KMS-11 (cell line): ENCODE measurements around the gene DRAM2.

Source experiments
- H2AFZ ChIP-seq: fragments of 200-600 bp; sonication (generic); 2 replicates; pipeline ENCODE4 v1.6.1; 2016; ENCODE audit warnings: antibody characterized with exemption, mixed run types, low read depth
- H3K27ac ChIP-seq: fragments of 200-600 bp; sonication (generic); 2 replicates; pipeline ENCODE4 v1.6.1; 2016; ENCODE audit warnings: mild to moderate bottlenecking, mixed run types
- H3K27me3 ChIP-seq: fragments of 200-600 bp; sonication (generic); 2 replicates; pipeline ENCODE4 v1.6.1; 2017; ENCODE audit warnings: mild to moderate bottlenecking, low read depth, mixed run types, moderate library complexity; ENCODE audit not compliant: insufficient read depth
- H3K36me3 ChIP-seq: fragments of 200-600 bp; sonication (generic); 2 replicates; pipeline ENCODE4 v1.6.1; 2017; ENCODE audit warnings: mild to moderate bottlenecking, mixed run types; ENCODE audit not compliant: insufficient read depth
- H3K4me1 ChIP-seq: fragments of 200-600 bp; sonication (generic); 2 replicates; pipeline ENCODE4 v1.6.1; 2016; ENCODE audit warnings: mild to moderate bottlenecking, low read depth, mixed run types; ENCODE audit not compliant: poor library complexity, severe bottlenecking
- H3K4me2 ChIP-seq: fragments of 200-600 bp; sonication (generic); 2 replicates; pipeline ENCODE4 v1.7.0; 2016; ENCODE audit warnings: mild to moderate bottlenecking, mixed run types
- H3K4me3 ChIP-seq: fragments of 200-600 bp; sonication (generic); IDR thresholded peaks from 2 replicates; pipeline ENCODE4 v1.6.1; 2017; ENCODE audit warnings: low read depth, low read length, mixed read lengths; ENCODE audit not compliant: insufficient read depth
- H3K79me2 ChIP-seq: fragments of 200-600 bp; sonication (generic); 2 replicates; pipeline ENCODE4 v1.6.1; 2016; ENCODE audit warnings: low read depth, mixed run types; ENCODE audit not compliant: insufficient read depth
- H3K9ac ChIP-seq: fragments of 200-600 bp; sonication (generic); 2 replicates; pipeline ENCODE4 v1.6.1; 2016; ENCODE audit warnings: mild to moderate bottlenecking, mixed run types
- H4K20me1 ChIP-seq: fragments of 200-600 bp; sonication (generic); 2 replicates; pipeline ENCODE4 v1.6.1; 2016; ENCODE audit warnings: mild to moderate bottlenecking, mixed run types; ENCODE audit not compliant: insufficient read depth
- TF ChIP-seq, protein P1 (sequence below): fragments of 200-600 bp; sonication (generic); conservative IDR thresholded peaks from 2 replicates; pipeline ENCODE4 v1.6.1; 2017; ENCODE audit warnings: low read depth, mild to moderate bottlenecking, antibody characterized with exemption, low read length, moderate library complexity, mixed read lengths

DRAM2 gene

GRCh38 chr1:111172463-111172862 lies 32.6 kb upstream of the DRAM2 start:
- H3K79me2 ChIP-seq = no peaks in the 10 kb centered on the region
- no peaks in the 10 kb centered on the region for H3K36me3 ChIP-seq
- no peaks in the 10 kb centered on the region for H3K27me3 ChIP-seq
- H3K27ac ChIP-seq = no peak overlapping the region
- no peaks in the 10 kb centered on the region for H3K4me1 ChIP-seq
- H4K20me1 ChIP-seq = no peaks in the 10 kb centered on the region
- no peak overlapping the region for H3K4me2 ChIP-seq
- H3K4me3 ChIP-seq = no peak overlapping the region
- no peak overlapping the region for H2AFZ ChIP-seq
- TF ChIP-seq, protein P1, sequence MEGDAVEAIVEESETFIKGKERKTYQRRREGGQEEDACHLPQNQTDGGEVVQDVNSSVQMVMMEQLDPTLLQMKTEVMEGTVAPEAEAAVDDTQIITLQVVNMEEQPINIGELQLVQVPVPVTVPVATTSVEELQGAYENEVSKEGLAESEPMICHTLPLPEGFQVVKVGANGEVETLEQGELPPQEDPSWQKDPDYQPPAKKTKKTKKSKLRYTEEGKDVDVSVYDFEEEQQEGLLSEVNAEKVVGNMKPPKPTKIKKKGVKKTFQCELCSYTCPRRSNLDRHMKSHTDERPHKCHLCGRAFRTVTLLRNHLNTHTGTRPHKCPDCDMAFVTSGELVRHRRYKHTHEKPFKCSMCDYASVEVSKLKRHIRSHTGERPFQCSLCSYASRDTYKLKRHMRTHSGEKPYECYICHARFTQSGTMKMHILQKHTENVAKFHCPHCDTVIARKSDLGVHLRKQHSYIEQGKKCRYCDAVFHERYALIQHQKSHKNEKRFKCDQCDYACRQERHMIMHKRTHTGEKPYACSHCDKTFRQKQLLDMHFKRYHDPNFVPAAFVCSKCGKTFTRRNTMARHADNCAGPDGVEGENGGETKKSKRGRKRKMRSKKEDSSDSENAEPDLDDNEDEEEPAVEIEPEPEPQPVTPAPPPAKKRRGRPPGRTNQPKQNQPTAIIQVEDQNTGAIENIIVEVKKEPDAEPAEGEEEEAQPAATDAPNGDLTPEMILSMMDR = no peak
- no peak overlapping the region for H3K9ac ChIP-seq

- no peak overlapping the region for H3K27ac ChIP-seq
- H4K20me1 ChIP-seq = no peaks in the 10 kb centered on the region
- H3K4me1 ChIP-seq = no peaks in the 10 kb centered on the region
- TF ChIP-seq, protein P1 = no peak
- no peak overlapping the region for H3K4me3 ChIP-seq
- H2AFZ ChIP-seq = no peak overlapping the region
- no peaks in the 10 kb centered on the region for H3K27me3 ChIP-seq
- H3K4me2 ChIP-seq = no peak overlapping the region
- no peak overlapping the region for H3K9ac ChIP-seq
- no peaks in the 10 kb centered on the region for H3K79me2 ChIP-seq
- no peaks in the 10 kb centered on the region for H3K36me3 ChIP-seq
Measured at GRCh38 chr1:111164151-111164550, 24.3 kb upstream of the DRAM2 start.

- no peak overlapping the region for H3K4me3 ChIP-seq
- H4K20me1 ChIP-seq = no peaks in the 10 kb centered on the region
- H3K27me3 ChIP-seq = no peaks in the 10 kb centered on the region
- H3K79me2 ChIP-seq = no peaks in the 10 kb centered on the region
- H3K9ac ChIP-seq = no peak overlapping the region
- H3K4me2 ChIP-seq = no peak overlapping the region
- no peak overlapping the region for H3K27ac ChIP-seq
- no peak overlapping the region for H2AFZ ChIP-seq
- TF ChIP-seq, protein P1 = no peak
- no peaks in the 10 kb centered on the region for H3K36me3 ChIP-seq
- H3K4me1 ChIP-seq = no peaks in the 10 kb centered on the region
Measured at GRCh38 chr1:111163363-111163762, 23.5 kb upstream of the DRAM2 start.

DNA sequence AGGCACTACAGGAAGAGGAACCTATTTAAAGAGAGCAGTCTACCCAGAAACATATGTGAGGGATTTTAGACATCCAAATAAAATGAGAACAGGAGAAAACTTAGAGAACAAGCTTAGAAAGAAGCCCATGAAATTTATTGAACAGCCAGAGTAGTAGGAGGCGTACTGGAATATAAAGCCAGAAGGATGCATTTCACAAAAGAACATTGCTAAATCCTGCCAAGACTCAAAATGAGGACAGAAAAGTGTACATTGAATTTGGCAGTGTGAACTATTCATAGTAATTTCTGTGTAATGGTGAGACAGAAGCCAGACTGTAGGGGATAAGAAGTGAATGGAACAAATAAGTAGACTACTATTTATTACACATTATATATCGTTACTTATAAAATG lies 22.6 kb upstream of the DRAM2 start:
- H3K4me1 ChIP-seq = no peaks in the 10 kb centered on the region
- no peaks in the 10 kb centered on the region for H4K20me1 ChIP-seq
- no peak overlapping the region for H2AFZ ChIP-seq
- H3K4me3 ChIP-seq = no peak overlapping the region
- no peak overlapping the region for H3K9ac ChIP-seq
- no peaks in the 10 kb centered on the region for H3K79me2 ChIP-seq
- H3K4me2 ChIP-seq = no peak overlapping the region
- TF ChIP-seq, protein P1 = no peak
- H3K36me3 ChIP-seq = no peaks in the 10 kb centered on the region
- H3K27ac ChIP-seq = no peak overlapping the region
- no peaks in the 10 kb centered on the region for H3K27me3 ChIP-seq
